T-helper 2 cell treated with Interferon-gamma antibody and Interleukin-4, amounts not matched to agents 100 ng/mL and 5 ng/mL, for 36 hours (primary cell): ENCODE results near the gene ARID1B. TPM values are rescaled to one million over a fixed set of nuclear protein-coding genes. Genes with fewer than 3 reads are reported as not detected.

Experiments
- intact Hi-C: fragments of 100-400 bp; cut with micrococcal nuclease; formaldehyde crosslinking; loops from one replicate; pipeline ENCODE4 v1.15.1; 2023
- total RNA-seq: library from RNA; stranded (reverse); gene quantifications from 2 replicates; pipeline ENCODE4 v1.2.3, GENCODE V29; 2022

The ARID1B gene
- total RNA-seq, 1 donor from 2014 or later: 82.5 TPM

DNA sequence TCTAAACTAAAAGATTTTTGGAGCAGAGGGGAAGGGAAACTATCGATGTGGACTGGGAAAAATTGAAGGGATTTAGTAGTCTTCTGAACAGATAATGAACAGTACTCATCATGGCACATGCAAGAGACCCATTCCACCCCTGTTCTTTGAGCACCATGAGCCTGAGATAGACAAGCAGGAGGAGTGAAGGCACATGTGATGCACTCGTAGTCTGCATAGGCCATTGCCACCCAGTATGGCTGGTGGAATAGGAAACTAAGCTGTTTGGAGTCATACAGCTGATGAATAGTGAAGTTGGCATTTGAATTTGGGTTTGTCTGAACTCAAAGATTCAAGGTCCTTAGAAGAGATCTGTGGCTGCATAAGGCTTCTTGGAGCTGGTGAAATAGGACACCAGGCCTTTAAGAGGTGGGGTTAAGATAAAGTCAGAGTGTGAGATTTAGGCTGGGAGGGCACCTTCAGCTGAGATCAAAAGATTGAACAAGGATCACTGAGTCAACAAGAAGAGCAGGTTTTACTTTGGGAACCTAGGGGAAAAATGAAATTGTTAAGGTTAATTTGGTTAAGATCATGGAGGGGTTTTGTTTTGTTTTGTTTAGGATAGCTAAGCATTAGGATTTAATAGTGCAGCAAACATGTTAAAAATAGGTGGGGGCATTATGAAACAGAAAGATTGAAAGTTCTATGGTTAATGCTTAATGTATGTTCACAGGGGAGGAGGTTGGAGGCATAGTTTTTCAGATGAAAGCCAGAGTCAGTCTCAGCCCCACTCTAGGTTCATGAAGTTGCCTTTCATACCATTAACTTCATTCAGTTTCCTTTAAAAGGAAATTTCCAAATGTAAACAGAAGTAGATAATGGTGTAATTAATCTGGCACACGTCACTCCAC lies 148.8 kb downstream of the ARID1B start:
- intact Hi-C loops: no loop called here

DNA sequence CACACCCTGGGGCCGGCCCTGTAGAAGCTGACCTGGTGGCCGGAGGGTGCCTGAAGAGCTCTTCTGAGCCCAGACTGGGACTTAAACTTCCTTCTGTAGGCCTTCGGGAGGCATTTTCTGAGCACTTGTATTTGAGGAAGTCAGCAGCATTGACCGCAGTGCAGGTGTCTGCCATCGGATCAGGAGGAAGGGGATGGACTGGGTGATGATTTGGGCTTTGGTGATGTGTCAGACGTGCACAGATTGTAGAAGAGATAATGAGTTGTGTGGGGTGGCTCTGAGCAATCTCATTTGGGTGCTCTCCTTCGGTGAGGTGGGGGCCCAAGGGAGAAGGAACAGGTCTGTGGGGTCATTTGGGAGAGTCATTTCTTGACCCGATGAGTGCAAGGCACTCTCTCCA lies 150.9 kb downstream of the ARID1B start:
- intact Hi-C loops: loop anchor here (2.0 kb wide), 1 partner anchor 151 kb away; the partner anchor contains the start of gene ARID1B

DNA sequence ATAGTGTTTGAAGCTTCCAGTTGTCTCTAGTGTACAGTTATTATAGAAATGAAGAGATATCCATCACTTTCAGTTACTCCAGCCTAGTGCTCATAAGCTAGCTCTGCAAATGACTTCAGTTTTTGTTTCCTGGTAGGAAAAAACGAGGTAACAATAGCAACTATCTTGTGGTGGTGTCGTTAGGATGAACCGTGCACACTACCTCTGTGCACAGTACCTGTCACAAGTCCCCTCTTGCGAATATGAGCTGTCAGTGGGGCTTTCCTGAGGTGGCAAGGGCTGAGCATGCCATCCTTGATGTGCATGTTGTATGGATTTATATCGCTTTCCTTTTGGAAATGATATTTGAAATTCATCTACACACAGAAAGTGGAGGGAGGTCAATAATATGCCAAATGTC lies 151.8 kb downstream of the ARID1B start:
- intact Hi-C loops: loop anchor here (2.0 kb wide), 1 partner anchor 152 kb away; the partner anchor contains the start of gene ARID1B

DNA sequence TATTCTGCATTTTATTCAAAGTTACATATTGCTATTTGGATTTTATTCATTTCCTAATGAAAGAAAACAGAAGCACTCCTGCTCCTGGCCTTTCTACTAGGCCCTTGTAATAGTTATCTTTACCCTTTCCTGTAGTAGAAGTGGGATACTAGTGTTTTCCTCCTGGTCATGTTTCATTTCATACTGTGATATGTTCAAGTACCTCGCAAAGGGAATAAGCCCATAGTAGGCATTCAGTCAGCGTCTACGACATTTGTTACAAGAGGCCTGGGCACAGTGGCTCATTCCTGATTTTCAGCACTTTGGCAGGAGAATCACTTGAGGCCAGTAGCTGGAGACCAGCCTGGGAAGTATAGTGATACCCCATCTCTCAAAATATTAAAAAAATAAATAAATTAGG lies 154.1 kb downstream of the ARID1B start:
- intact Hi-C loops: no loop called here

DNA sequence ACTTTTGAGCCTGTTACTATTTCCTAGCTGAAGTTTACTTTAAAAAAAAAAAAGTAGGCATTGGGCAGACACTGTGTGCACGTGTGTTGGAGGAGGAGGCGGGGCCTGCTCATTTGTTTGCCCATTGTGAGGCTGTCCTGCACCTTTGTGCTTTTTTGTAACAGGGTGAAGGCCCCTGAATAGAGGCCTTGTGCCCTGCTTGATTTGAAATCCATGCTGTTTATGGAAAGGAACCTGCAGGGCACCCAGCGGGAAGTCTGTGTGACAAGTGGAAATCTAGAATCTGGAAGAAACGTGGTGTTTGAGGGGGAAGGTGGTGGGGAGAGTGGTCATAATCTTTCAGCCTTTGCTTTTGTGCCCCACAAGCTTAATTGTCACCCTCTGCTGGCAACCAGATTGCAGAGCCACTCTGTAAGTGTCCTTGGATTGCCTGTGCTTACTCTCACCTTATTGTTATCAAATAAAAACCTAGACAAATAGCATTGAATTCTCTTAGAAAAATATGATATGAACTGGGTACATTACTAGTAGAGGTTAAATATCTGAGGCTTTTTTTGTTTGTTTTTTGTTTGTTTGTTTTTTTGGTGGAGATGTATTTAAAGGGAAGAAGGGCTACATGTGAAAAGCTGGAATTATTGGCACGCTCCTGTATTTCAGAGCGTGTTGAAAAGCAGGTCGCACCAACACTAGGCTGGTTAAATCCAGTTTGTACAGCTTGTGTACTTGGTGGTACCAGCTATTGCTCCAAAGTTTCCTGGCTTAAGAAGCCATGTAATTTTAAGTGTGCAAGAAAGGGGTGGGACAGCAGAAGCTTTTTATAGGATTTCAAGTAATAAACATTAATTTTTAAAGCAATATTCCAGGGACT lies 156.3 kb downstream of the ARID1B start:
- intact Hi-C loops: no loop called here

DNA sequence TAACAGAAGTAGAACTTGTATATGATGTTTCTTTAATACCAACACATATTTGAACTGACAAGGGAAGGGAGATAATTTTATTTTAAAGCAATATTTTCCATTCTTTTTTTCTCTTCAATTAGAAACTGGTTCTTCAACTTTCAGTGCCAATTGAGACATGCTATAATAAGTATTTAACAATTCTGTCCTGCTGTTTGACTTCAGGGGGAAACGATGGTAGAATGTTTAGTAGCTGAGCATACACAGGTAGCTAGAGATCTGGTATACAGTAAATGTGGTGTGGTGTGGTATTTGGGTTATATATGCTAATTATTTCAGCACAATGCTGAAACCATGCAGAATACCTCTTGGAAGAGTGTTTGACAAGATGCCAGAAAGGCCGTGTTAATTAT lies 156.9 kb downstream of the ARID1B start:
- intact Hi-C loops: no loop called here

DNA sequence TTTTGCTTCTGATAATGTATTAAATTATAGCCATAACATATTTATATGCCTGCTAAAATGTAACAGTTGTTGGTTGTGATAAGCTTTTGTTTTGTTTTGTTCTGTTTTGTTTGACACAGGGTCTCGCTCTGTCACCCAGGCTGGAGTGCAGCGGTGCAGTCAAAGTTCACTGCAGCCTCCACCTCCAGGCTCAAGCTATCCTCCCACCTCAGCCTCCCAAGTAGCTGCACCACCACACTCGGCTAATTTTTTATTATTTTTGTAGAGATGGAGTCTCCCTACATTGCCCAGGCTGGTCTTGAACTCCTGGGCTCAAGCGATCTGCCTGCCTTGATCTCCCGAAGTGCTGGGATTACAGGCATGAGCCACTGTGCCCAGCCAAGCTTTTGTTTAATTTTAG lies 157.8 kb downstream of the ARID1B start:
- intact Hi-C loops: no loop called here

DNA sequence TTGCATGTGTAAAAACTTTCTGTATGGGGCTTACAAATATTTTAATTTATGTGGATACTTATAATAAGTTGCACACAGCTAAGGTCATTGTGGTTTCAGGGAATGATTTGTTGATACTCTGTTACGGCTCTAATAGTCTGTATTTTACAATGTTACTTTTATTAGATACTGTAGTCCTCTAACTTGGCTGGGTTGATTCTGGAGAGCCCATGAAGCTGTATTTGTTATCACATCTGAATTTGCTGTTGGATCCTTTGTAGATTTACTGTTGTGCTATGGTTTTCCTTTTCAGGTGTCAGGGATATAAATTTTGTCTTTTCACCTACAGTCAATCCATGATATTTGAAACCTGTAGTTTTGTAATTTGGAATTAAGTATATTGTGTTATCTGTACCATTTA lies 161.0 kb downstream of the ARID1B start:
- intact Hi-C loops: no loop called here

DNA sequence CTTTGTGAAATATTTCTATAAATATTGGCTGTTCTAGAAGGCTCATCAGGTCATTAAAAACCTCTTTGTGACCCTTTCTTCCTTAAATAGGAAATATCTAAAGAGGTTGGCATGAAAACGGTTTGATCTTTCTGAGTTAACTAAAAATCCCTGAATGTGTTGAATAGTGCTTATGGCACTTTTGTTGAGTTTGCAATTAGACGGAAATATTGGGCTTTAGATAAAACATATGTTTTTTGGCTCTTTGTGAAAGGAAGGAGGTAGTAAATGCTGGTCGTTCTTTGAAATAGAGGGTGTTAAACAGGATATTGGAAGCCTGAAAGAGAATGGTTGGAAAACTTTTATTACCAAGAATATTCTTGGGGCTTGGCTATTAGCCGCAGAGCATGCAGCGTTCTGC lies 163.0 kb downstream of the ARID1B start:
- intact Hi-C loops: loop anchor here (10.0 kb wide), 1 partner anchor 375 kb away; no protein-coding TSS in a partner anchor

DNA sequence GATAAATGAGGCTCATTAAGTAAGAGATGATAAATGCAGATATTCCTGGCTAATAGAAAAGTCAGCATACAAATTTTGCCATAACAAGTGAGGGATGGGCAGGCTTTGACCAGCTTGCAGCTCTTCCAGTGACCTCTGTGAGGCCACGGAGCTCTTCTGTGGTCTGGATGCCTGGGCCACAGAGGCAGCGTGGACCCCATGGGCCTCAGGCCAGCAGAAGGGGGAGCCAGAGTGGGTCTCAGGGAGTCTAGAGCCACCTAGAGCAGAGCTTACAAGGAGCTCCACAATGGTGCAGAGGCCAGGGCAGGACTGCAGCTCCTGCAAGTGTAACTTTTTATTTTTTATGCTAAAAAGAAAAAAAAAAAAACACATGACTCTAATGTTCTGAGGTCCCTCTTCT lies 165.1 kb downstream of the ARID1B start:
- intact Hi-C loops: loop anchor here (10.0 kb wide), 1 partner anchor 377 kb away; no protein-coding TSS in a partner anchor

DNA sequence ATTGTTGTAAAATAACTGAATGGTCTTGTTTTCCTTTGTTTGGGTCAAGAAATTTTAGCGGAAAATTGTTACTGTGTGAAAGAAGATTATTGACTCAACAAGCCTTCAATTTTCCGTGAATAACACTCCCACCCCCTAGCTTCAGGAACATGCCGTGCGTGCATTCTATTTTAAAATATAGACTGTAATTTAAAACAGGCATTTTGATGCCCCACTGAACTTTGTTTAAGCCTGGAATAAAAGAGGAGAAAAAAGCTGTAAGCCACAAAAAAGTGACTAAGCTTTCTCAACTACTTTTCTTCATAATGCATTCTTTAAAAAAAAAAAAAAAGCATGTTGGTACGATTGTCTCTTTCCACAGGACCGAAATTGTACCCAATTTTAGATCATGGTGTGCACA lies 166.0 kb downstream of the ARID1B start:
- intact Hi-C loops: loop anchor here (10.0 kb wide), 1 partner anchor 378 kb away; no protein-coding TSS in a partner anchor

DNA sequence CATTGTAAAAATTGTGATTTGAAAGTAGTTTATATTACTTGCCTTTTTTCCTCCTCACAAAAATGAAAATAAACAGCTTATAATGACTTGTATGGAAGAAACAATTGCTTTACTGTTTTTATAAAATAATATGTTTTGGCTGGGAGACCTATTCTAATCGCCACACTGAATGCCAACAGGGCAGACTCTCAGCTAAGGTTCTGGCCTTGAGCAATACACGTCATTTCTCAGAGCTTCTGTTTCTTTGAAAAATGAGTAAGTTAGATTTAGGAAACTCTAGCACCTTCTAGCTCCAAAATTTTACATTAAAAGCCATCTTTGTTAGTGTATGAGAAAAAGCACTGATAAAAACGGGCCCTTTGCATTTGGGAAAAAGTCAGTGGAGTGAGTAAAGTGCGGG lies 166.6 kb downstream of the ARID1B start:
- intact Hi-C loops: loop anchor here (10.0 kb wide), 1 partner anchor 379 kb away; no protein-coding TSS in a partner anchor

DNA sequence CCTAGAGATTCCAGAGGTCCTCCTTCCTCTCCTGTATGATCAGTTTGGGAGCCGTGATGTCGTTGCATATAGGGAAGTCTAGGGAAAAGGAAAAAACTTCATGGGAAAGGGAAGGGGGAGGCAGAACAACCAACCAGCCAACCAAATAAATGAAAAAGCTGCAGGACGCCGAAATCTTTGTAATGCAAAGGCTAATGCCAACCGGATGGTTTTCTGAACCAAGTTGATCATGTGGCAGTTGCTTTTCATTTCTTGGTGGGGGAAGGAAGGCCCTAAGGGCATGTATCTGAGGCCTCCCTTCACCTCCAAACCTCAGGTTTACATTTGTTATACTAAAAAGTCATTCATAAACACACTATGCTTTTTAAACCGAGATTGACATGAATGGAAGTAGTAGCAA lies 167.2 kb downstream of the ARID1B start:
- intact Hi-C loops: loop anchor here (10.0 kb wide), 1 partner anchor 380 kb away; no protein-coding TSS in a partner anchor

DNA sequence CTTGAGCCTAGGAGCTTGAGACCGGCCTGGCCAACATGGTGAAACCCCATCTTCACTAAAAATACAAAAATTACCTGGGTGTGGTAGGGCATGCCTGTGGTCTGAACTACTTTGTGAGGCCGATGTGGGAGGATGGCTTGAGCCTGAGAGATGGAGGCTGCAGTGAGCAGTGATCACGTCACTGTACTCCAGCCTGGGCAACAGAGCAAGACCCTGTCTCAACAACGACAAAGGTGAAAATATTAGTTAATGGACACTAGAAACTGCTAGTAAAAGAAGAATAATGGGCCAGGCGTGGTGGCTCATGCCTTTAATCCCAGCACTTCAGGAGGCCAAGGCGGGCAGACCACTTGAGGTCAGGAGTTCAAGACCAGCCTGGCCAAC lies 168.6 kb downstream of the ARID1B start:
- intact Hi-C loops: loop anchor here (10.0 kb wide), 1 partner anchor 381 kb away; no protein-coding TSS in a partner anchor

DNA sequence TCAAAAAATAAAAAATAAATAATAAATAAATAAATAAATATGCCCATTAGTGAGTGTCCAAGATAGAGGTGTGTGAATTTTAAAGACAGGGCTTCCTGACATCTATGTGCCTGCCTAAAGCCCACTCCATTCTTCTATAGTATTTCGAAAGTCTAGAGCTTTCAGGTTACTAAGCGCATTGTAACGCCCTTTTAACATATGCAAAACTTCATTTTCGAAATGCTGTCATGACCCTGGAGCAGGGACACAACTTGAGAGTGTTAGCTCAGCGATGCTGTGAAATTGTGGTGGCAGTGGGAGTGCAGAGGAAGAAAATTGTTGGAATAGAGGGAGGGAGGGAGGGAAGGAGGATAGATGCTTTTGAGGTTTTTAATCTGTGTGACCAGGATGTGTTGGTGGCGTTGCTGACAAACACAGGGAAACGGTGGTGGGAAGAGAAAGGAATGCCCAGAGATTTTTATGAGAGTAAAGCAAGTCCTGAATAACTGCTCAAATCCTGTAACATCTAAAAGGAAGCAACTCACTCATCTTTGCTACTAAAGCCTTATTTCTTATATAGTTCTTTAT lies 169.3 kb downstream of the ARID1B start:
- intact Hi-C loops: loop anchor here (10.0 kb wide), 1 partner anchor 382 kb away; no protein-coding TSS in a partner anchor

DNA sequence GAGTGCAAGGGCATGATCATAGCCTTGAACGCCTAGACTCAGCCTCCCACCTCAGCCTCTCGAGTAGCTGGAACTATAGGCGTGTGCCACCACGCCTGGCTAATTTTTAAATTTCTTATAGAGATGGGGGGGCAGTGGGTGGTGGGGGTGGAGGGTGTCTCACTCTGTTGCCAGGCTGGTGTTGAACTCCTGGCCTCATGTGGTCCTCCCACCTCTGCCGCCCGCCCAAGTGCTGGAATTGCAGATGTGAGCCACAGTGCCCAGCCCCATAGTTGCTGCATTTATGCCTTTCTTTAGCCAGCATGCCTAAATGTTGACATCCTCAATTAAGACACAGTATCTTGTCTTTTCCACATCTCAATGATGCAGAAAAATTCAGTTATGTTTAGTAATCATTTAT lies 171.1 kb downstream of the ARID1B start:
- intact Hi-C loops: loop anchor here (10.0 kb wide), 1 partner anchor 383 kb away; no protein-coding TSS in a partner anchor

DNA sequence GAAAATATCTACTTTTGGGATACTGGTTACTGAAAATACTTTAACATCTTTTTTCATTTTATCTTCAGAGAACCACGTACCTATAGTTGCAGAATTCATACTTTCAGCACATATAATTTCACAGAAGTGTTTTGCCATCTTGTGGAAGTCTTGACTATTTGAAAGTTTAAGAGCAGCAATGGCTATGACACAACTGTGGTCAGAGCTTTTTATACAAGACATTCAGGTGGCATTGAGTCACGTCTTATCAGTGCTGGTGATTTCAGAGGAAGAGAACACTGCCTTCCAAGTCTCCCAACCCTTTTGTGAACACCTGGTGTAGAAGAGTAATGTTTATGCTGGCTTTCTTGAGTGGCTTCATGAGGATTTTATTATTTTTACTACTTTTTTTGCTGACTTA lies 171.6 kb downstream of the ARID1B start:
- intact Hi-C loops: loop anchor here (10.0 kb wide), 1 partner anchor 384 kb away; no protein-coding TSS in a partner anchor

DNA sequence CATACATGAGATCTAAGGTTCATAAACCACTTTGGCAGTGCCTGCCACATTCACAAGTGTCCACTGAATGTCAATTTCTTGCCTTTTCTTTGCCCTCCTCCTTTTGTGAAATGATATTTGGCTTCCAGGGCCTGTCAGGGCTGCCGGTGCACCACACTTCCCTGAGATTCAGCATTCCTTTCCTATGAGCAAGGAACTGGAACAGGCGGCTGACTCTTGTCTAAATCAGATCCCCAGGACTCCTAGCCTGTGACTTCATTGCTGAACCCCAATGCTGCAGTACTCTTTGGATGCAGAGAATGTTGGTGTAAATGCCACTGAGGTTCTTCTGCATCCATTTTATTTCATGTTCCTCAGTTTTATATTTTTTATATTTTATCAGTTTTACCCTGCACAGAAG lies 172.2 kb downstream of the ARID1B start:
- intact Hi-C loops: loop anchor here (10.0 kb wide), 1 partner anchor 385 kb away; no protein-coding TSS in a partner anchor

DNA sequence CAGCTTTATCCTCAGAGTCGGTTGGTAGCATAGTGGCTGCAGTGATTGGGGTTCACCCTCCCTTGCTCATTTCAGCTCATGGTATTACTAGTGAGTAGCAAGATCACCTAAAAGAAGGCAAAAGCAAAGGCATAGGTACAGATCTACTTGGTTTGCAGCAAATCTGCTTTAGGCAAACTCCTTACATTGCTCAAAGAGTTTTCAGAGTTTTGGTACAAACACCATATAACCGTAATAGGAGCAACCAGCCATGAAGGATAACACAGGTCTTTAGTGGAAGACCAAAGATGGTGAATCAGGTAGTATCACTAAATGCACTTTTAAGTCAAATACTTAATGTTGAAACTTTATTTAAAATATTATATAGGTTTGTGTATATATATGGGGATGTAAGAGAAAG lies 172.9 kb downstream of the ARID1B start:
- intact Hi-C loops: no loop called here

DNA sequence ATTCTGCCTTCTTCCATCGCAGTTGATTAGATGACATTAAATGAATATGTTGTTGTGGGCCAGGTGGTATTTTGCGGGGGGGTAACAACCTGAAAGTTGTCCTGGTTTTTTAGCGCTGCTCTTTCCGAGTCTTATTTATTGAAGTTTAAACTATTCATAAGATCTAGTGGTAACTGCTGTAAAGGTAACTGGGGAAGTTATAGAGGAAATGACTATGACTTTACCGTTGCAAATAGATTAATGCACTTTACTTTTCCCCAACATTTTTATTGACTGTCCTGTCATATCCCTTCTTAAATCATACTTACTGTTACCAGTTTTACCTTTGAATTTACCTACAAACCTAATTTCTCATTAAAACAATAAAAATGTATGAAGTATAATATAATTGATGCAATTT lies 173.4 kb downstream of the ARID1B start:
- intact Hi-C loops: no loop called here

DNA sequence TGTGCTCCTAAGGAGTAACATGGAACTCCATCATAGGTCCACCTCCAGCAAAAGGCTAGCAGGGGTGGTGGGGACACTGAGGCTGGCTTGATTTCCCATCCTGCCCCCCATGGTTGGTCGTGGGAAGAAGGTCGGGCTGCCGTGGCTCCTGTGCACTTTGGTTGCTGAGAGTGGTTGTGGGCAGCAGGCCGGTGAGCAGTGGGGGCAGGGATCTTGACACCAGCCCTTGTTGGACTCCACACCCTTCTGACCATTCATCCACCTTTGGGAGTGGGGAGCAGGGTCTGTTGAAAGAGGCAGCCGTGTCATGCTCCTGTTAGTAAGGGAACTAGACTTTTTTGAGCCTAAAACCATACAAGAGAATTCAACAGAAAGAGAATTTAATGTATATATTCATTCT lies 175.2 kb downstream of the ARID1B start:
- intact Hi-C loops: no loop called here
